Sigmoid colon (tissue), 7 donors: ENCODE data around the gene PPARA. TPM values are rescaled to one million over a fixed set of nuclear protein-coding genes. Genes with fewer than 3 reads are reported as not detected.

Experiments
- DNase-seq: peaks from one replicate; pipeline ENCODE4 v3.0.0-alpha.2; 2019
- H3K27ac ChIP-seq, 4 donors: fragments of 200-600 bp; sonication (generic); one replicate each; pipeline ENCODE4 v1.5.1; 2016 to 2019; ENCODE audit warnings: mild to moderate bottlenecking in 1 of 4
- H3K27me3 ChIP-seq, 3 donors: fragments of 200-600 bp; sonication (generic); one replicate each; pipeline ENCODE4 v1.5.1; 2019; ENCODE audit warnings: mild to moderate bottlenecking in 1 of 3
- H3K36me3 ChIP-seq, 4 donors: fragments of 200-600 bp; sonication (generic); one replicate each; pipeline ENCODE4 v1.5.1; 2016 to 2019
- H3K4me1 ChIP-seq, 4 donors: fragments of 200-600 bp; sonication (generic); one replicate each; pipeline ENCODE4 v1.5.1; 2017 to 2019
- H3K4me3 ChIP-seq, 4 donors: fragments of 200-600 bp; sonication (generic); one replicate each; pipeline ENCODE4 v1.5.1; 2017 to 2019; ENCODE audit warnings: mild to moderate bottlenecking in 2 of 4, moderate library complexity in 1 of 4
- H3K9me3 ChIP-seq, 4 donors: fragments of 200-600 bp in 3 of 4; sonication (generic) in 3 of 4; one replicate each; pipeline versions ENCODE4 v1.5.1 to v1.6.1; 2013 to 2019
- EP300 ChIP-seq, 4 donors: sonication (generic); formaldehyde crosslinking; IDR thresholded peaks; one replicate each; pipeline ENCODE4 v1.6.1; 2017; ENCODE audit warnings: antibody characterized with exemption in 4 of 4
- POLR2A ChIP-seq, 2 donors: fragments of 450-650 bp; IDR thresholded peaks; one replicate each; pipeline ENCODE4 v1.6.1; 2016; ENCODE audit warnings: antibody characterized with exemption in 2 of 2, mild to moderate bottlenecking in 2 of 2, moderate library complexity in 2 of 2
- POLR2AphosphoS5 ChIP-seq, 4 donors: sonication (generic); formaldehyde crosslinking; IDR thresholded peaks; one replicate each; pipeline ENCODE4 v1.6.1; 2017; ENCODE audit warnings: antibody characterized with exemption in 4 of 4
- WGBS, 2 donors: extraction: QIAGEN DNeasy Blood & Tissue Kit; methylation state at CpG; one replicate each; pipeline ENCODE4 v1.1.7; 2013; 5-methylcytosine and 5-hydroxymethylcytosine counted together
- intact Hi-C: fragments of 100-400 bp; cut with DNase I; formaldehyde crosslinking; loops from one replicate; pipeline ENCODE4 v1.15.1; 2023
- polyA plus RNA-seq, 3 donors: library from polyadenylated mRNA; stranded (reverse); fragments of 200-250 nt; gene quantifications; one replicate each; pipeline ENCODE4 v1.2.3, GENCODE V29; 2013
- total RNA-seq, 4 donors: library from RNA; depleted of rRNA; stranded (reverse); fragments of >200 nt; gene quantifications; one replicate each; pipeline ENCODE4 v1.1.0, GENCODE V29; 2016
- TF ChIP-seq, protein P1 (sequence below), 4 experiments: fragments of 450-650 bp in 3 of 4; fragments of 200-600 bp in 1 of 4; IDR thresholded peaks; one replicate each; pipeline ENCODE4 v1.5.1; 2016 to 2019; ENCODE audit warnings: antibody characterized with exemption in 4 of 4, mild to moderate bottlenecking in 3 of 4, moderate library complexity in 2 of 4
- donor health status: healthy with polysubstance abuse.
- donor health status: Bipolar disorder and iron deficiency.
- donor health status: healthy.

PPARA gene
- total and polyA plus RNA-seq, 7 donors, result 7.8 to 22.7 (median 20.1) TPM

DNA sequence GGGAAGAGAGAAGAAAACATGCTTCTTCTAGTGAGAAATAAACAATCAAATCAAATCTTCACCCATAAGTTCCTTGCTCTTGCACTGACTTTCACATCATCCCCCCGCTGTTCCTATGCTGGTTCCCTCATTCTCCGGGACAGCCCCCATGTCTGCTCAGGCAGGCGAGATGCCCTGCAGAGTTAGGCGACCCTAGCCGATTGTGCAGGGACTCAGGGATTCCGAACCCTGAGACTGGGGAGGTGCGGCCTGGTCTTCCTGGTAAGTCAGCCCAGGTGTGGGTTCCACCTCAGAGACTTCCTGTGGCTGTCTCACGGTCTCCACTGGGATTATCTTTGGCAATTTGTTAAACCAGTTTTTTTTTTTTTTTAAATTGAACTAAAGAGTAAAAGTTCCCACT is 124.1 kb downstream of the PPARA start:
- Histone ChIP-seq H3K9me3 (no peaks in the 10 kb centered on the region), H3K27me3 (no peaks in the 10 kb centered on the region), H3K4me1 (peaks cover 0 to 10% (median 1%) of the 10 kb centered on the region in 4 donors), H3K27ac (no peak overlapping the region), H3K4me3 (no peak overlapping the region), H3K36me3 (peaks cover 22 to 85% (median 53%) of the 10 kb centered on the region in 4 donors)
- DNase-seq, result no peak
- intact Hi-C loops, result no loop called here
- TF ChIP-seq, protein P1, sequence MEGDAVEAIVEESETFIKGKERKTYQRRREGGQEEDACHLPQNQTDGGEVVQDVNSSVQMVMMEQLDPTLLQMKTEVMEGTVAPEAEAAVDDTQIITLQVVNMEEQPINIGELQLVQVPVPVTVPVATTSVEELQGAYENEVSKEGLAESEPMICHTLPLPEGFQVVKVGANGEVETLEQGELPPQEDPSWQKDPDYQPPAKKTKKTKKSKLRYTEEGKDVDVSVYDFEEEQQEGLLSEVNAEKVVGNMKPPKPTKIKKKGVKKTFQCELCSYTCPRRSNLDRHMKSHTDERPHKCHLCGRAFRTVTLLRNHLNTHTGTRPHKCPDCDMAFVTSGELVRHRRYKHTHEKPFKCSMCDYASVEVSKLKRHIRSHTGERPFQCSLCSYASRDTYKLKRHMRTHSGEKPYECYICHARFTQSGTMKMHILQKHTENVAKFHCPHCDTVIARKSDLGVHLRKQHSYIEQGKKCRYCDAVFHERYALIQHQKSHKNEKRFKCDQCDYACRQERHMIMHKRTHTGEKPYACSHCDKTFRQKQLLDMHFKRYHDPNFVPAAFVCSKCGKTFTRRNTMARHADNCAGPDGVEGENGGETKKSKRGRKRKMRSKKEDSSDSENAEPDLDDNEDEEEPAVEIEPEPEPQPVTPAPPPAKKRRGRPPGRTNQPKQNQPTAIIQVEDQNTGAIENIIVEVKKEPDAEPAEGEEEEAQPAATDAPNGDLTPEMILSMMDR (IDR thresholded peaks at IDR 0.05), result no peak
- no peak for TF ChIP-seq POLR2A (IDR thresholded peaks at IDR 0.05)
- TF ChIP-seq EP300 (IDR thresholded peaks at IDR 0.05), result no peak
- no peak for TF ChIP-seq POLR2AphosphoS5 (IDR thresholded peaks at IDR 0.05)
- 96 to 97% methylated on average over 8 of the region's 8 CpGs for WGBS, 2 donors

DNA sequence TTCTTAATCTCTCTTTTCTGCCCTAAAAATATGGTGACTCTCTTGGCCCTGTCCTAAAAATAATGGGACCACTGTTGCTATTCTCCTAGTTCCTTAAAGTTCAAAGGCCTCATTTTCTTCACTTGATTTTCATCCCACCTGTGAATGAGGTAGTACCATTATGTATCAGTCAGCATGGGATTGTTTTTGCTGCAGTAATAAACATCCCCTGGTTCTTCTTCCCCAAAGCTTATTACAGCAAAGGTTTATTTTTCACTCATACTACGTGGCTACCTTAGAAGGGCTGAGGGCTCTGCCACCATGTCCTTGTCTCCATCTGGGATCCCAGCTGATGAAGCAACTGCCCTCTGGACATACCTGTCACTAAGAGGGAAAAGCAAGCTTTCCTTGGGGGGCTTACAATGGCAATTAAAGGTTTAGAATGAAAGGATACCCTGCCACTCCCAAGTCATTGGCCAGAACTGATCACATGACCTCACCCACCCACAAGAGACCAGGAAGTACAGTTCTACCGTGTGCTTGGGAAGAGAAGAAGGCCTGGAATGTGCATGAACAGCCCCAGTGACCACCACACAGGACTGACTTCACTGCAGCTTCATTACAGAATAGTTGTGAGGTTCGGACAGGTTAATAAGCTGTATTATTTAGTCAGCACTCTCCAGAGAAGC is 125.3 kb downstream of the PPARA start:
- Histone ChIP-seq H3K9me3 (no peaks in the 10 kb centered on the region), H3K4me3 (no peak overlapping the region), H3K27ac (no peak overlapping the region), H3K4me1 (no peaks in the 10 kb centered on the region), H3K27me3 (no peaks in the 10 kb centered on the region), H3K36me3 (peaks cover 30 to 88% (median 63%) of the 10 kb centered on the region in 4 donors)
- no peak for DNase-seq
- TF ChIP-seq EP300 (IDR thresholded peaks at IDR 0.05) (no peak), POLR2AphosphoS5 (IDR thresholded peaks at IDR 0.05) (no peak), POLR2A (IDR thresholded peaks at IDR 0.05) (no peak)
- TF ChIP-seq, protein P1 (IDR thresholded peaks at IDR 0.05), result no peak
- intact Hi-C loops, result no loop called here
- WGBS, 2 donors, result 67 to 89% methylated on average over 3 of the region's 3 CpGs

DNA sequence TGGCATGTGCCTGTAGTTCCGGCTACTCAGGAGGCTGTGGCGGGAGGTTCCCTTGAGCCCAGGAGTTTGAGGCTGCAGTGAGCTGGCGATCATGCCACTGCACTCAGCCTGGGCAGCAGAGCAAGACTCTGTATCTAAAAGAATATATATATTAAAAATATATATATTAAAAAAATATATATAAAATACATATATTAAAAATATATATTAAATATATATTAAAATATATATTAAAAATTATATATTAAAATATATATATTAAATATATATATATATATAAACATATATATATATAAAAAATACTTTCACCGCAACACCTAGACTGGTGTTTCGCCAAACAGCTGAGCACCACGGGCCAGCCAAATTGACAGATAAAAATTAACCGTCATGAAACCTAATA is 126.2 kb downstream of the PPARA start:
- intact Hi-C loops, result no loop called here
- DNase-seq, result no peak
- H3K27me3 ChIP-seq, result no peaks in the 10 kb centered on the region
- WGBS, 2 donors, result 95 to 98% methylated on average over 7 of the region's 7 CpGs
- H3K4me1 ChIP-seq, result no peaks in the 10 kb centered on the region
- no peak overlapping the region for H3K27ac ChIP-seq
- no peak overlapping the region for H3K4me3 ChIP-seq
- peaks cover 36 to 97% (median 71%) of the 10 kb centered on the region in 4 donors for H3K36me3 ChIP-seq
- no peak for TF ChIP-seq POLR2AphosphoS5 (IDR thresholded peaks at IDR 0.05)
- H3K9me3 ChIP-seq, result no peaks in the 10 kb centered on the region

DNA sequence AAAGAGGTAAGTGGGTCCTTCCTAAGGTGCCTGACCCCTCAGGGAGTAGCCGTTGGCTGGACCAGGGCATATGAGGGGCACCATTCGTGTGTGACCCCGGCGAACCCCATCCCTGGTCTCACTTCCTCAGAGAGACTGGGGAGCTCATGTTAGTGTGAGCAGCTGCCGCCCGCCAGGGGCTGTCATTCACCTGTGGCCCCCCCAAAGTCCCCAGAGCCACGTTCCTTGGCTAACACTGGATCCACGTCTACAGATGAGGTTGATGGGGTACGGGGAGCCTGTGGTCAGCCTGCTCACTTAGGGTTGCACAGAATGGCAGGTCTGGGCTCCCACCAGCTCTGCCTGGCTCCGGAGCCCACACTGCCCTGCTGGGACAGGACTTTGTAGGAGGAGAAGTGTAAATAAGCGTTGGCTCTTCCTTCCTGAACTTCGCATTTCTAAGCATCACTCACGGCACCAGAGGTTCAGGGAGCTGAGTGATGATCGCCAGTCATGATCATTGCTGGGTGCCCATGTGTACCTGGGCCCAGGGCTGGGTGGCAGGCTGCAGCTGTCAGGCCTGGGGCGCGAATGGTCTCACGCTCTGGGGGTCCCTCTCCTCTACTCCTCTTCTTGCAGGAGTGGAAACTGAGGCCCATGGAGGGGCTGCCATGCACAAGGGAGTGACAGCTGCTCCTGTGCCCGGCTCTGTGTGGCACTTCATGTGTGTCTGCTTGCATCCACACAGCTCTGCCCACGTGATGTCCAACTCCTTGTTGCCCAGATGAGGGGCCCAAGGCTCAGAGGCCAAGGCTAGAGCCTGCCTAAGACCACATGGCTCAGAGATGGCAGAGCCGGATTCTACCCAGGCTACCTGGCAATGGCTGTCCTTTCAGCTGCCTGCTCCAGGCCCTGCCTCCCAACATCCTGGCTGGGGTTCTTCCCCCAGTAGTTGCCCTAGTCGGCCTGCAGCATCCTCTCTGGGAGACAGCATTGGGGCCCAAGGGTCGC is 128.6 kb downstream of the PPARA start:
- no peak for DNase-seq
- TF ChIP-seq POLR2A (IDR thresholded peaks at IDR 0.05) (no peak), POLR2AphosphoS5 (IDR thresholded peaks at IDR 0.05) (no peak), EP300 (IDR thresholded peaks at IDR 0.05) (no peak)
- TF ChIP-seq, protein P1 (IDR thresholded peaks at IDR 0.05), result no peak
- H3K27me3 ChIP-seq, result no peaks in the 10 kb centered on the region
- no peaks in the 10 kb centered on the region for H3K4me1 ChIP-seq
- H3K27ac ChIP-seq, result no peak overlapping the region
- peaks cover 44 to 96% (median 68%) of the 10 kb centered on the region in 4 donors for H3K36me3 ChIP-seq
- no peak overlapping the region for H3K4me3 ChIP-seq
- H3K9me3 ChIP-seq, result no peaks in the 10 kb centered on the region
- WGBS, 2 donors, result 92 to 96% methylated on average over 22 of the region's 22 CpGs
- intact Hi-C loops, result no loop called here
